Vagina (tissue), 2 donors: ENCODE measurements around the gene DTX4. TPM values are rescaled to one million over a fixed set of nuclear protein-coding genes. Genes with fewer than 3 reads are reported as not detected.

Source experiments
- DNase-seq, 2 donors: peaks; one replicate each; pipeline ENCODE4 v3.0.0-alpha.2; 2017; ENCODE audit errors: extremely low spot score in 2 of 2
- H3K27ac ChIP-seq: fragments of 200-600 bp; sonication (generic); one replicate; pipeline ENCODE4 v1.5.1; 2019
- H3K27me3 ChIP-seq: fragments of 200-600 bp; sonication (generic); one replicate; pipeline ENCODE4 v1.5.1; 2019
- H3K36me3 ChIP-seq, 2 donors: fragments of 200-600 bp; sonication (generic); one replicate each; pipeline ENCODE4 v1.5.1; 2017 to 2019
- H3K4me1 ChIP-seq: fragments of 200-600 bp; sonication (generic); one replicate; pipeline ENCODE4 v1.5.1; 2019
- H3K4me3 ChIP-seq, 2 donors: fragments of 200-600 bp; sonication (generic); 1 replicate in 1 of 2; 2 replicates in 1 of 2; pipeline ENCODE4 v1.5.1; 2016 to 2019
- H3K9me3 ChIP-seq: fragments of 200-600 bp; sonication (generic); one replicate; pipeline ENCODE4 v1.5.1; 2019
- CTCF ChIP-seq, 3 experiments: fragments of 450-650 bp in 2 of 3; fragments of 200-600 bp in 1 of 3; sonication (generic) in 1 of 3; IDR thresholded peaks; one replicate each; pipeline ENCODE4 v1.5.1; 2017 to 2019; ENCODE audit warnings: antibody characterized with exemption in 3 of 3, mild to moderate bottlenecking in 2 of 3, moderate library complexity in 2 of 3
- POLR2A ChIP-seq, 2 donors: fragments of 450-650 bp; IDR thresholded peaks; one replicate each; pipeline ENCODE4 v1.6.1; 2017; ENCODE audit warnings: antibody characterized with exemption in 2 of 2, mild to moderate bottlenecking in 2 of 2, moderate library complexity in 2 of 2
- POLR2AphosphoS5 ChIP-seq, 2 donors: sonication (generic); formaldehyde crosslinking; IDR thresholded peaks; one replicate each; pipeline ENCODE4 v1.9.0; 2017; ENCODE audit warnings: antibody characterized with exemption in 2 of 2, mild to moderate bottlenecking in 2 of 2, low read depth in 1 of 2; ENCODE audit not compliant: insufficient read depth in 1 of 2
- intact Hi-C: fragments of 100-400 bp; cut with DNase I; formaldehyde crosslinking; loops from one replicate; pipeline ENCODE4 v1.15.1; 2023
- total RNA-seq: library from RNA; depleted of rRNA; stranded (reverse); fragments of >200 nt; gene quantifications from one replicate; pipeline ENCODE4 v1.2.3, GENCODE V29; 2016

DTX4 gene
- total RNA-seq, 1 donor from 2014 or later = 8.1 TPM

GRCh38 chr11:59172345-59173079 is 580 bp downstream of the DTX4 start:
- DNase-seq = no peak
- intact Hi-C loops = loop anchor here (1.0 to 5.0 kb wide), 2 partner anchors 35 to 110 kb away; no protein-coding TSS in a partner anchor

GRCh38 chr11:59173080-59173963 is 1.4 kb downstream of the DTX4 start:
- peak overlapping the region; percentile 53 to 90 for H3K4me3 ChIP-seq
- peak overlapping the region; percentile 76 for H3K27ac ChIP-seq
- peak in 1 of 2 donors; percentile 21 for TF ChIP-seq POLR2AphosphoS5 (IDR thresholded peaks at IDR 0.05; ENCODE audit: insufficient read depth in 1 of 2, low read depth in 1 of 2)
- no peak for TF ChIP-seq POLR2A (IDR thresholded peaks at IDR 0.05)
- no peak for TF ChIP-seq CTCF (IDR thresholded peaks at IDR 0.05)
- H3K27me3 ChIP-seq = no peaks in the 10 kb centered on the region
- DNase-seq = no peak
- H3K4me1 ChIP-seq = peaks cover 24% of the 10 kb centered on the region
- no peaks in the 10 kb centered on the region for H3K36me3 ChIP-seq
- intact Hi-C loops = loop anchor here (5.0 kb wide), 1 partner anchor 109 kb away; no protein-coding TSS in a partner anchor
- no peaks in the 10 kb centered on the region for H3K9me3 ChIP-seq

More at GRCh38 chr11:59172345-59173079, 580 bp downstream of the DTX4 start:
- H3K27me3 ChIP-seq = no peaks in the 10 kb centered on the region
- H3K4me3 ChIP-seq = peak overlapping the region; percentile 53 to 90
- peaks cover 24% of the 10 kb centered on the region for H3K4me1 ChIP-seq
- H3K36me3 ChIP-seq = no peaks in the 10 kb centered on the region
- H3K27ac ChIP-seq = peak overlapping the region; percentile 76
- no peaks in the 10 kb centered on the region for H3K9me3 ChIP-seq
- no peak for TF ChIP-seq POLR2A (IDR thresholded peaks at IDR 0.05)
- TF ChIP-seq CTCF (IDR thresholded peaks at IDR 0.05) = no peak
- TF ChIP-seq POLR2AphosphoS5 (IDR thresholded peaks at IDR 0.05; ENCODE audit: insufficient read depth in 1 of 2, low read depth in 1 of 2) = no peak

GRCh38 chr11:59173964-59174663 is 2.2 kb downstream of the DTX4 start:
- Histone ChIP-seq H3K27me3 (no peaks in the 10 kb centered on the region), H3K36me3 (no peaks in the 10 kb centered on the region), H3K4me1 (peaks cover 24% of the 10 kb centered on the region), H3K9me3 (no peaks in the 10 kb centered on the region), H3K27ac (peak overlapping the region; percentile 76), H3K4me3 (peak overlapping the region; percentile 53 to 90)
- no peak for TF ChIP-seq POLR2AphosphoS5 (IDR thresholded peaks at IDR 0.05; ENCODE audit: insufficient read depth in 1 of 2, low read depth in 1 of 2)
- TF ChIP-seq POLR2A (IDR thresholded peaks at IDR 0.05) = no peak
- TF ChIP-seq CTCF (IDR thresholded peaks at IDR 0.05) = no peak
- intact Hi-C loops = loop anchor here (5.0 kb wide), 1 partner anchor 108 kb away; no protein-coding TSS in a partner anchor
- no peak for DNase-seq

GRCh38 chr11:59174664-59175033 is 2.7 kb downstream of the DTX4 start:
- no peak for DNase-seq
- Histone ChIP-seq H3K27me3 (no peaks in the 10 kb centered on the region), H3K4me3 (no peak overlapping the region), H3K36me3 (no peaks in the 10 kb centered on the region), H3K9me3 (no peaks in the 10 kb centered on the region), H3K4me1 (peaks cover 24% of the 10 kb centered on the region), H3K27ac (no peak overlapping the region)
- TF ChIP-seq POLR2AphosphoS5 (IDR thresholded peaks at IDR 0.05; ENCODE audit: insufficient read depth in 1 of 2, low read depth in 1 of 2) (no peak), POLR2A (IDR thresholded peaks at IDR 0.05) (no peak), CTCF (IDR thresholded peaks at IDR 0.05) (no peak)
- intact Hi-C loops = loop anchor here (5.0 kb wide), 1 partner anchor 108 kb away; no protein-coding TSS in a partner anchor
